HCT116 (cell line): ENCODE results near the gene MAPKAP1.

Experiments
- POLR2A ChIP-seq: IDR thresholded peaks from 2 replicates; pipeline ENCODE4 v1.7.0; 2011; ENCODE audit warnings: borderline replicate concordance; ENCODE audit not compliant: insufficient read depth, insufficient read length; ENCODE audit errors: extremely low read depth
- TF ChIP-seq, protein P1 (sequence below), 3 experiments: fragments of 200-600 bp in 1 of 3; sonication (generic) in 1 of 3; IDR thresholded peaks in 2 of 3; conservative IDR thresholded peaks in 1 of 3; 2 replicates each; pipeline ENCODE4 v1.5.1; 2012 to 2017; ENCODE audit warnings: low read depth in 2 of 3, low read length in 2 of 3, antibody characterized with exemption in 1 of 3, borderline replicate concordance in 1 of 3, control low read depth in 1 of 3, mild to moderate bottlenecking in 1 of 3, mixed read lengths in 1 of 3, mixed run types in 1 of 3, moderate library complexity in 1 of 3; ENCODE audit not compliant: insufficient read depth in 1 of 3

DNA sequence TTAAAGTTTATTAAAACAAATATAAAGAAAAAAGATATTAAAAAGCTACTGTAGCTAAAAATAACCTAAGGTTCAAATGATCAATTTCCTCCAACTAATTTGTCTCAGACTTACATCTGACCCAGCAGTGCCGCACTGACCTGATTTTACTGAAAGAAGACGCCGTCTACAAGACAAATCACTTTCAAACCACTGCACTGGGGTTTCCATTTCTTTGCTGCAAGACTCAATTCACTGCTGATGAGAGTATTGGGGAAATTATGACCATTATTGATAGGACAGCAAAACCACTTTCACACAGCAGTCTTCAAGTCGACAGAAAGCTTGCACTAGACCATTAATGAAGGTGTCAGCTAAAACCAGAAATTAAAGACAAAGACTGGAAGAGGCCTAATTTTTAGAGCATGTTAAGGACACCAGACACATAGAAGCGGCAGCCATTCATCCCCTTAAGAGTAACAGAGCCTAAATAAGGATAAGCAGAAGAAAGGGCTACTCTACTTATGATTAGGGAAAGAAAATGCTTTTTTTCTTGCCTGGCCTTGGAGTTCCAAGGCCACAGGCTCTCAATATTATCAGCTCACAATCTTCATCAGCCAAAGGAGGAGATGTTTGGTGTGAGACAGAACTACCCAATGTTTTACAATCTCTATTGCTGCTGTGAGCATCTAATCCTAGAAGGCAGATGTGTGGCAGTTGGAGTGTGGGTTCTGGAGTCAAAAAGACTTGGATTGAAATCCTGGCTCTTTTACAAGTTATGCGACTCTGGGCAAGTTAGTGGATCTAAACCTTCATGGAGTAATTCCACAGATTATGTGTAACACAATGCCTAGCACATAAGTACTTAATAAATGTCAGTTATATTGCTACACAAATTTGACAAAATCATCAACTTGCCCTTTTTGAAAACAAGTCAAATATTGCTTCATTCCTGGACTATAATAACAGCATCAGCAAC is 190.7 kb downstream of the MAPKAP1 start:
- TF ChIP-seq POLR2A = no peak
- TF ChIP-seq, protein P1, sequence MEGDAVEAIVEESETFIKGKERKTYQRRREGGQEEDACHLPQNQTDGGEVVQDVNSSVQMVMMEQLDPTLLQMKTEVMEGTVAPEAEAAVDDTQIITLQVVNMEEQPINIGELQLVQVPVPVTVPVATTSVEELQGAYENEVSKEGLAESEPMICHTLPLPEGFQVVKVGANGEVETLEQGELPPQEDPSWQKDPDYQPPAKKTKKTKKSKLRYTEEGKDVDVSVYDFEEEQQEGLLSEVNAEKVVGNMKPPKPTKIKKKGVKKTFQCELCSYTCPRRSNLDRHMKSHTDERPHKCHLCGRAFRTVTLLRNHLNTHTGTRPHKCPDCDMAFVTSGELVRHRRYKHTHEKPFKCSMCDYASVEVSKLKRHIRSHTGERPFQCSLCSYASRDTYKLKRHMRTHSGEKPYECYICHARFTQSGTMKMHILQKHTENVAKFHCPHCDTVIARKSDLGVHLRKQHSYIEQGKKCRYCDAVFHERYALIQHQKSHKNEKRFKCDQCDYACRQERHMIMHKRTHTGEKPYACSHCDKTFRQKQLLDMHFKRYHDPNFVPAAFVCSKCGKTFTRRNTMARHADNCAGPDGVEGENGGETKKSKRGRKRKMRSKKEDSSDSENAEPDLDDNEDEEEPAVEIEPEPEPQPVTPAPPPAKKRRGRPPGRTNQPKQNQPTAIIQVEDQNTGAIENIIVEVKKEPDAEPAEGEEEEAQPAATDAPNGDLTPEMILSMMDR (IDR thresholded peaks at IDR 0.05 in 2 of 3, conservative IDR thresholded peaks at IDR 0.05 in 1 of 3; ENCODE audit: borderline replicate concordance in 1 of 3, insufficient read depth in 1 of 3, low read depth in 2 of 3, low read length in 2 of 3) = no peak
